Prostate gland (tissue), 2 donors: ENCODE data around the gene TPD52L1. TPM values are rescaled to one million over a fixed set of nuclear protein-coding genes. Genes with fewer than 3 reads are reported as not detected.

Experiments
- DNase-seq: peaks from one replicate; pipeline ENCODE4 v3.0.0-alpha.2; 2019; ENCODE audit warnings: low spot score
- H3K27ac ChIP-seq, 2 donors: fragments of 200-600 bp; sonication (generic); 2 replicates each; pipeline ENCODE4 v1.5.1; 2017 to 2019
- H3K27me3 ChIP-seq: fragments of 200-600 bp; sonication (generic); replicated peaks from 2 replicates; pipeline ENCODE4 v1.5.1; 2019; ENCODE audit not compliant: insufficient read depth
- H3K36me3 ChIP-seq, 2 donors: fragments of 200-600 bp; sonication (generic); 1 replicate in 1 of 2; 2 replicates in 1 of 2; pipeline versions ENCODE4 v1.5.1 to v1.8.1; 2017 to 2019
- H3K4me1 ChIP-seq: fragments of 200-600 bp; sonication (generic); replicated peaks from 2 replicates; pipeline ENCODE4 v1.5.1; 2019
- H3K4me3 ChIP-seq, 2 donors: fragments of 200-600 bp; sonication (generic); 2 replicates each; pipeline ENCODE4 v1.5.1; 2017 to 2019
- H3K9me3 ChIP-seq: fragments of 200-600 bp; sonication (generic); 2 replicates; pipeline ENCODE4 v1.5.1; 2017
- CTCF ChIP-seq, 4 experiments: fragments of 200-600 bp in 2 of 4; fragments of 450-650 bp in 2 of 4; sonication (generic) in 2 of 4; IDR thresholded peaks; 1 replicate in 3 of 4; 2 replicates in 1 of 4; pipeline ENCODE4 v1.5.1; 2016 to 2019; ENCODE audit warnings: antibody characterized with exemption in 4 of 4, mild to moderate bottlenecking in 2 of 4, moderate library complexity in 2 of 4
- POLR2A ChIP-seq: fragments of 450-650 bp; IDR thresholded peaks from one replicate; pipeline ENCODE4 v1.6.1; 2016; ENCODE audit warnings: antibody characterized with exemption, mild to moderate bottlenecking
- POLR2AphosphoS5 ChIP-seq: sonication (generic); formaldehyde crosslinking; IDR thresholded peaks from one replicate; pipeline ENCODE4 v1.6.1; 2017; ENCODE audit warnings: antibody characterized with exemption
- WGBS: methylation state at CpG from one replicate; pipeline ENCODE4 v1.1.5; 2018; 5-methylcytosine and 5-hydroxymethylcytosine counted together
- intact Hi-C: fragments of 100-400 bp; cut with DNase I; formaldehyde crosslinking; loops from one replicate; pipeline ENCODE4 v1.14.2; 2022
- total RNA-seq, 2 donors: library from RNA; depleted of rRNA; stranded (reverse); fragments of >200 nt; gene quantifications; one replicate each; pipeline ENCODE4 v1.1.0, GENCODE V29; 2016

TPD52L1 gene
- total RNA-seq, 2 donors from 2014 or later, result 63.9 to 105 TPM

DNA sequence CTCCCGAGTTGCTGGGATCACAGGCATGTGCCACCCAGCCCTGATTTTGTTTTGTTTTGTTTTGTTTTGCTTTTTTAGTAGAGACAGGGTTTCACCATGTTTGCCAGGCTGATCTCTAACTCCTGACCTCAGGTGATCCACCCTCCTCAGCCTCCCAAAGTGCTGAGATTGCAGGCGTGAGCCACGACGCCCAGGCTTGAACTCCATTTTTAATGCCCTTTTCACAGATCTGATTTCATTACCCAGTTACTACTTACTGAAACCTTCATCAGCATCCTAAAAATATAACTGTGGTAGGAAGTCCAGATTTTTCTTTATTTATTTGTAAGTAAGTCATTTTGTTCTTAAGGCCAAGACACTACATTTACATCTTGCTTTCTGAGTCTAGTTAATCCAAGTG is 84.2 kb downstream of the TPD52L1 start:
- WGBS, result 77% methylated on average over 4 of the region's 4 CpGs
- no peak overlapping the region for H3K4me3 ChIP-seq
- H3K27ac ChIP-seq, result no peak overlapping the region
- intact Hi-C loops, result loop anchor here (10.0 kb wide), 1 partner anchor 83 kb away; the partner anchor contains the start of gene TPD52L1
- H3K4me1 ChIP-seq, result no peaks in the 10 kb centered on the region
- no peak for DNase-seq
- no peaks in the 10 kb centered on the region for H3K9me3 ChIP-seq
- no peaks in the 10 kb centered on the region for H3K27me3 ChIP-seq
- no peak for TF ChIP-seq CTCF (IDR thresholded peaks at IDR 0.05)
- TF ChIP-seq POLR2AphosphoS5, result no peak
- TF ChIP-seq POLR2A, result no peak
- H3K36me3 ChIP-seq, result no peaks in the 10 kb centered on the region

DNA sequence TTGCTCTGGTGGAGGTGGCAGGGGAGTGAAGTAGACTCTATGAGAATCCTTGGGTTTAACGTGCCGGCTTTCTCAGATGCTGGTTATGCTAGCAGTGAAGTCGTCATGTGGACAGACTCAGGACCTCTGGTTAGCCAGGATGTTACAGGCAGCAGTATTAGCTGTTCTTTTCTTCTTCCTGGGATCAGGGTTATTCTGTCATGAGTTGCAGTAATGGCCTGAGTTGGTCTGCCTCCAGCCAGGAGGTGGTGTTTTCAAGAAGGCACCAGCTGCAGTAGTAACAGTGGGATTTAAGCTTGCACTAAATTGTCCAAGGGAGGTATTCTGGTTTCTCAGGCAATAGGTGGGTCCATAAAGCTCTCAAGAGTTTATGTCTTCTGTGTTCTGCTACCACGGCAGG is 91.5 kb downstream of the TPD52L1 start:
- Histone ChIP-seq H3K4me3 (no peak overlapping the region), H3K27me3 (no peaks in the 10 kb centered on the region), H3K36me3 (no peaks in the 10 kb centered on the region), H3K27ac (no peak overlapping the region), H3K9me3 (no peaks in the 10 kb centered on the region), H3K4me1 (no peaks in the 10 kb centered on the region)
- intact Hi-C loops, result no loop called here
- TF ChIP-seq POLR2A (no peak), CTCF (IDR thresholded peaks at IDR 0.05) (no peak), POLR2AphosphoS5 (no peak)
- DNase-seq, result no peak
- WGBS, result 95% methylated on average over 4 of the region's 4 CpGs

GRCh38 chr6:125245523-125246264 is 92.1 kb downstream of the TPD52L1 start:
- Histone ChIP-seq H3K36me3 (no peaks in the 10 kb centered on the region), H3K27ac (no peak overlapping the region), H3K4me1 (no peaks in the 10 kb centered on the region), H3K9me3 (no peaks in the 10 kb centered on the region), H3K4me3 (no peak overlapping the region), H3K27me3 (no peaks in the 10 kb centered on the region)
- intact Hi-C loops, result no loop called here
- WGBS, result 90% methylated on average over 7 of the region's 7 CpGs
- DNase-seq, result no peak
- TF ChIP-seq POLR2A (no peak), CTCF (IDR thresholded peaks at IDR 0.05) (no peak), POLR2AphosphoS5 (no peak)

DNA sequence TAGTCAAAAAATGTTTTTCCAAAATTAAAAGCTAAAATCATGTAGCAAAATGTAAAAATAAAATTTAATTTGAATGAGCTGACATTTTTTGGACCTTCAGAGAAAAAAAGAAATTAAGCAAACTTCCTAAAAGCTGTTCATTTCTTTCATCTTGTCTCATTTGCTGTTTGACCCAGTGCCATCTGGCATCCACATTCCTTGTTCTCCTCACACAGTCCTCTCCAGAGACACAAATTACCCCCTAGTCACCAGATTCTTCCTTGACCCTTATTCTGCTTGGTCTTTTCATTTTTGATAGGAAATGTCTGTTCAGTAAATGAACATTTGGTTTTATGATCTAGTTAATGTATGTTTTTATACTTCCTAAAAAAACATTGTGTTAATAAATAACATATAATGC is 93.0 kb downstream of the TPD52L1 start:
- Histone ChIP-seq H3K27ac (no peak overlapping the region), H3K36me3 (no peaks in the 10 kb centered on the region), H3K9me3 (no peaks in the 10 kb centered on the region), H3K4me3 (no peak overlapping the region), H3K27me3 (no peaks in the 10 kb centered on the region), H3K4me1 (no peaks in the 10 kb centered on the region)
- TF ChIP-seq POLR2AphosphoS5, result no peak
- no peak for TF ChIP-seq POLR2A
- TF ChIP-seq CTCF (IDR thresholded peaks at IDR 0.05), result no peak
- intact Hi-C loops, result no loop called here
- no peak for DNase-seq

DNA sequence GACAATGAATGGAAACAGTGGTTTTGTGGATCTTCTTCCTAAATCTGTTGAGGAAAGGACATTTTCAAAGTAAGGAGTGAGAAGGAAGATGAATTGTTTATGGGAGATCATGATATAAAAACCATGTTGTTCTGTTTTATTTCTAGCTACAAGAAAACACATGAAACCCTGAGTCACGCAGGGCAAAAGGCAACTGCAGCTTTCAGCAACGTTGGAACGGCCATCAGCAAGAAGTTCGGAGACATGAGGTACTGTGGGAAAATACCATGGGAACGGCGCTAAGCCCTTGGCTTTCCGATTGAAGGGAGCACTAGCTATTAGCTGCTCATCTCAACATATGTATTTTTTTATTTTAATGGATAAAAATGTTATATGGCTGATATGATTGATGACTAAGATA is 94.6 kb downstream of the TPD52L1 start:
- no peak for DNase-seq
- H3K9me3 ChIP-seq, result no peaks in the 10 kb centered on the region
- no peak for TF ChIP-seq POLR2A
- no peak for TF ChIP-seq CTCF (IDR thresholded peaks at IDR 0.05)
- no peak for TF ChIP-seq POLR2AphosphoS5
- 94% methylated on average over 7 of the region's 7 CpGs for WGBS
- H3K27ac ChIP-seq, result no peak overlapping the region
- H3K4me3 ChIP-seq, result no peak overlapping the region
- intact Hi-C loops, result no loop called here
- no peaks in the 10 kb centered on the region for H3K27me3 ChIP-seq
- no peaks in the 10 kb centered on the region for H3K36me3 ChIP-seq
- H3K4me1 ChIP-seq, result no peaks in the 10 kb centered on the region
